PC-9 (cell line): ENCODE results near the gene MTA1. TPM values are rescaled to one million over a fixed set of nuclear protein-coding genes. Genes with fewer than 3 reads are reported as not detected.

Experiments
- BruUV-seq: library from RNA; stranded (reverse); fragments of 400-500 nt; replicated peaks from 2 replicates; lab custom pipeline; 2021; lab: Mats Ljungman, UMichigan
- CTCF ChIA-PET: fragments of 300-600 bp; sonication (Branson Sonifier 250); formaldehyde crosslinking; loops from one replicate; lab custom pipeline; 2022; ENCODE audit warnings: antibody characterized with exemption; lab: Charles Lee
- POLR2A ChIA-PET: fragments of 300-600 bp; sonication (Branson Sonifier 250); formaldehyde crosslinking; loops from one replicate; lab custom pipeline; 2022; ENCODE audit warnings: antibody characterized with exemption; ENCODE audit not compliant: unreplicated experiment; lab: Charles Lee
- DNase-seq, 2 experiments: peaks; one replicate each; pipeline versions ENCODE4 v3.0.0 to v3.0.0-alpha.2; 2015 to 2022; ENCODE audit warnings: mixed read lengths in 1 of 2
- H2AFZ ChIP-seq: fragments of 200-600 bp; sonication (generic); 2 replicates; pipeline ENCODE4 v1.8.1; 2017; ENCODE audit warnings: antibody characterized with exemption
- H3F3A ChIP-seq: fragments of 200-600 bp; sonication (generic); 2 replicates; pipeline ENCODE4 v1.8.1; 2017; ENCODE audit warnings: antibody characterized with exemption, mild to moderate bottlenecking, low read depth; ENCODE audit not compliant: insufficient read depth
- H3K27ac ChIP-seq: fragments of 200-600 bp; sonication (generic); 2 replicates; pipeline ENCODE4 v1.6.1; 2016; ENCODE audit warnings: mixed run types
- H3K27me3 ChIP-seq: fragments of 200-600 bp; sonication (generic); 2 replicates; pipeline ENCODE4 v1.6.1; 2016; ENCODE audit warnings: low read depth, mixed run types; ENCODE audit not compliant: insufficient read depth
- H3K36me3 ChIP-seq: fragments of 200-600 bp; sonication (generic); 2 replicates; pipeline ENCODE4 v1.6.1; 2016; ENCODE audit warnings: low read depth, mixed run types
- H3K4me1 ChIP-seq: fragments of 200-600 bp; sonication (generic); replicated peaks from 2 replicates; pipeline ENCODE4 v1.6.1; 2016; ENCODE audit warnings: mixed run types; ENCODE audit not compliant: insufficient read depth
- H3K4me2 ChIP-seq: fragments of 200-600 bp; sonication (generic); 2 replicates; pipeline ENCODE4 v1.6.1; 2017; ENCODE audit warnings: mixed run types
- H3K4me3 ChIP-seq: fragments of 200-600 bp; sonication (generic); 2 replicates; pipeline ENCODE4 v1.6.1; 2016; ENCODE audit warnings: mixed run types
- H3K79me2 ChIP-seq: fragments of 200-600 bp; sonication (generic); 2 replicates; pipeline ENCODE4 v1.6.1; 2017; ENCODE audit warnings: low read depth, mixed run types
- H3K9me2 ChIP-seq: fragments of 200-600 bp; sonication (generic); 2 replicates; pipeline ENCODE4 v1.8.1; 2017; ENCODE audit warnings: mild to moderate bottlenecking; ENCODE audit not compliant: insufficient read depth
- H3K9me3 ChIP-seq: fragments of 200-600 bp; sonication (generic); 2 replicates; pipeline ENCODE4 v1.8.1; 2016; ENCODE audit warnings: low read depth; ENCODE audit not compliant: insufficient read depth
- H4K20me1 ChIP-seq: fragments of 200-600 bp; sonication (generic); 2 replicates; pipeline ENCODE4 v1.8.1; 2017; ENCODE audit not compliant: insufficient read depth
- CTCF ChIP-seq: fragments of 200-600 bp; sonication (generic); conservative IDR thresholded peaks from 2 replicates; pipeline ENCODE4 v1.6.1; 2017; ENCODE audit warnings: mixed run types, antibody characterized with exemption, mild to moderate bottlenecking, moderate library complexity
- EZH2 ChIP-seq: fragments of 200-600 bp; sonication (generic); IDR thresholded peaks from 2 replicates; pipeline ENCODE4 v1.8.0; 2017; ENCODE audit warnings: antibody characterized with exemption, low read depth
- intact Hi-C: fragments of 100-400 bp; cut with micrococcal nuclease; formaldehyde crosslinking; loops from one replicate; pipeline ENCODE4 v1.10.0; 2022; ENCODE audit not compliant: unreplicated experiment
- total RNA-seq: library from RNA; stranded (reverse); gene quantifications from 2 replicates; pipeline ENCODE4 v1.2.3, GENCODE V29; 2021

Gene MTA1
- total RNA-seq, 1 experiment from 2014 or later, result 124 TPM

- ChIA-PET CTCF (no interaction called here), POLR2A (no interaction called here)
- no TSS peak for BruUV-seq
- Histone ChIP-seq H3K9me2 (no peaks in the 10 kb centered on the region), H3K9me3 (no peaks in the 10 kb centered on the region), H3K4me3 (no peak overlapping the region), H3K27ac (no peak overlapping the region), H3K79me2 (no peaks in the 10 kb centered on the region), H3K4me2 (no peak overlapping the region), H3F3A (no peaks in the 10 kb centered on the region), H4K20me1 (no peaks in the 10 kb centered on the region), H3K27me3 (no peaks in the 10 kb centered on the region), H3K36me3 (no peaks in the 10 kb centered on the region), H2AFZ (no peak overlapping the region), H3K4me1 (no peaks in the 10 kb centered on the region)
- intact Hi-C loops, result no loop called here
- DNase-seq, result no peak
- TF ChIP-seq EZH2, result no peak
- no peak for TF ChIP-seq CTCF
Observed at GRCh38 chr14:105385698-105386365, 33.8 kb upstream of the MTA1 start.

DNA sequence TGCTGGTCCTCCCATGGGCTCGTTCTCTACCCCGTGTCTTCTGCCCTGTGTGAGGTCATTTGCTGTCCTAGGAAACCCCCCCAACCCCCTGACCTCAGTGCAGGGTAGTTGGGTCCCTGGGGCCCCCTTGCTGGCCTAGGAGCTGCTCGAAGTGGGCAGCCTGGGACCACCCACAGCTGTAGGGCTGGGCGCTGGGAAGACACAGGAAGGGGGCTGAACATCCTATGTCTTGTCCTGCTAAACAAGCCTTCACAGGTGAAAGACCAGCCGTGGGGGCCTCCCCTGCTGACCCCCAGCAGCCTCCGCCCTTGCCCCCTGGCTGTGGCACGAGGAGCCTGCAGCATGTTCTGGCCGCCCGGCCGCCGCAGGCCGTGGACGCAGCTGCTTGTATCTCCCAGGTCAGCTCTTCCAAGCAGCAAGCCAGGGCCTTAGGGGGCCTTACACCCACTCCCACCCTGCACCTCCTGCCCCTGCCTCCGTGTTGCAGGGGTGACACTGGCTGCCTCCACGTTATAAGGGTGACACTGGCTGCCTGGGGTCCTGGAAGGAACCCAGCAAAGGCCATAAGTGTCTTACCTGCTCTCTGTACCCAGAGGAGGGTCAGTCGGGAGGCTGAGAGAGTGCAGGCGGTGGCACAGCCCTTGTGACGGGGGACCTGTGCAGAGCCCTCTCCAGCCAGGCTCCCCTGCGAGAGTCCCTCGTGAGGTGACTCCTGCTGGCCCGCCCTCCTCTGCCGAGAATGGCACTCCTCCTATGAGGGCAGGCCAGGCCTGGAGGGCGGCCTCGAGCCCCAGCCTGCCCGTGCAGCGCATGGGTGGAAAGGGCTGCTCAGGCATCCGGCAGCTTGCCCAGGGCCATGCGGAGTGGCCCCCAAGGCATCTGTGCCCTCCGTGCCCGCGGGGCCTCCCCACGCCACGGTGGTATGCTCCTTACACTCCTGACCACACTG lies 32.8 kb upstream of the MTA1 start:
- Histone ChIP-seq H4K20me1 (no peaks in the 10 kb centered on the region), H3F3A (no peaks in the 10 kb centered on the region), H3K9me3 (no peaks in the 10 kb centered on the region), H3K9me2 (no peaks in the 10 kb centered on the region), H3K36me3 (no peaks in the 10 kb centered on the region), H3K4me2 (no peak overlapping the region), H3K79me2 (no peaks in the 10 kb centered on the region), H3K27ac (no peak overlapping the region), H3K4me1 (no peaks in the 10 kb centered on the region), H3K4me3 (no peak overlapping the region), H3K27me3 (no peaks in the 10 kb centered on the region), H2AFZ (no peak overlapping the region)
- no peak for TF ChIP-seq CTCF
- TF ChIP-seq EZH2, result no peak
- CTCF ChIA-PET, result no interaction called here
- no peak for DNase-seq
- POLR2A ChIA-PET, result no interaction called here
- intact Hi-C loops, result no loop called here
- no TSS peak for BruUV-seq

DNA sequence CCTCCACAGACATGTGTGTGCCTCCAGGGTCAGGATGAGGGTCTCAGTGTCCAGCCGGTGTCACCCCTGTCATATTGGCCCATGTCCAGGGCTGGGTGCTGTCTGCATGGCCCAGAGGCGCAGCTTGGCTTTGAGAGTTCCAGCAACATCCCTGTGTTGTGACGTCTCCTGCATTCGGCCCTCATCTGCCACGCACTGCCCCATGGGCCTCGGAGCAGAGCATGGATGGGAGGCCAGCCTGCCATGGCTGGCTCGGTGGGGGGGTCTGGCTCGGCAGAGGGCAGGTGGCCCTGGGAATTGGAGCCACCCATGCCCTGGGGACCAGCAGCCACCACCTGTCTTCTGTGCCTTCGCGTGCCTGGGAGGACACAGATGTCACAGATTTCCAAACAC lies 32.1 kb upstream of the MTA1 start:
- H3K4me2 ChIP-seq, result no peak overlapping the region
- no TSS peak for BruUV-seq
- H3K4me1 ChIP-seq, result no peaks in the 10 kb centered on the region
- no peak overlapping the region for H3K4me3 ChIP-seq
- H2AFZ ChIP-seq, result no peak overlapping the region
- H3F3A ChIP-seq, result no peaks in the 10 kb centered on the region
- CTCF ChIA-PET, result no interaction called here
- POLR2A ChIA-PET, result no interaction called here
- no peaks in the 10 kb centered on the region for H3K36me3 ChIP-seq
- TF ChIP-seq EZH2 (no peak), CTCF (no peak)
- no peaks in the 10 kb centered on the region for H3K27me3 ChIP-seq
- H3K79me2 ChIP-seq, result no peaks in the 10 kb centered on the region
- no peak for DNase-seq
- no peaks in the 10 kb centered on the region for H3K9me2 ChIP-seq
- no peaks in the 10 kb centered on the region for H3K9me3 ChIP-seq
- intact Hi-C loops, result no loop called here
- no peak overlapping the region for H3K27ac ChIP-seq
- no peaks in the 10 kb centered on the region for H4K20me1 ChIP-seq
